8988T (cell line): Measurements from ENCODE around the gene SUCLA2.
"Not testable (repeated sequence)": the region's sequence is repeated elsewhere in the genome, so short reads cannot be mapped to it uniquely, and the experiment has no call there.

Experiments used
- DNase-seq: peaks from one replicate; pipeline ENCODE4 v3.0.0; 2011

The SUCLA2 gene

GRCh38 chr13:48001114-48001881, at the start of gene SUCLA2:
TSS of gene SUCLA2 (minus strand) at chr13:48001273. CDS start at chr13:48001269, 4 bp downstream.
- peak; percentile 92 for DNase-seq

GRCh38 chr13:48050550-48050949, 49.5 kb upstream of the SUCLA2 start:
- no peak for DNase-seq

GRCh38 chr13:48043789-48044503, 42.9 kb upstream of the SUCLA2 start:
- no peak for DNase-seq

GRCh38 chr13:48042894-48043293, 41.8 kb upstream of the SUCLA2 start:
- no peak for DNase-seq

- DNase-seq: no peak
Measured at GRCh38 chr13:48040896-48041295, 39.8 kb upstream of the SUCLA2 start.

- no peak for DNase-seq
Measured at GRCh38 chr13:48040049-48040448, 39.0 kb upstream of the SUCLA2 start.

- no peak for DNase-seq
Measured at GRCh38 chr13:48038761-48039160, 37.7 kb upstream of the SUCLA2 start.

- DNase-seq: peak; percentile 84
Measured at GRCh38 chr13:48037346-48038173, 36.5 kb upstream of the SUCLA2 start, which contains the start of gene NUDT15. TSS of gene NUDT15 (plus strand) at chr13:48037726. CDS start at chr13:48037747, 21 bp downstream.

GRCh38 chr13:48029859-48030258, 28.8 kb upstream of the SUCLA2 start:
- DNase-seq: no peak

- DNase-seq: no peak
Measured at GRCh38 chr13:48028066-48028465, 27.0 kb upstream of the SUCLA2 start.

- no peak for DNase-seq
Measured at GRCh38 chr13:48019796-48020195, 18.7 kb upstream of the SUCLA2 start.

- DNase-seq: no peak
Measured at GRCh38 chr13:48018637-48019036, 17.6 kb upstream of the SUCLA2 start.

GRCh38 chr13:48014359-48014758, 13.3 kb upstream of the SUCLA2 start:
- DNase-seq: no peak

- no peak for DNase-seq
Measured at GRCh38 chr13:48012668-48013067, 11.6 kb upstream of the SUCLA2 start.

- DNase-seq: no peak
Measured at GRCh38 chr13:48010698-48011097, 9.6 kb upstream of the SUCLA2 start.

- no peak for DNase-seq
Measured at GRCh38 chr13:48009284-48009683, 8.2 kb upstream of the SUCLA2 start.

GRCh38 chr13:48006396-48006795, 5.3 kb upstream of the SUCLA2 start:
- no peak for DNase-seq

- DNase-seq: no peak
Measured at GRCh38 chr13:48004201-48004600, 3.1 kb upstream of the SUCLA2 start.

GRCh38 chr13:48001999-48002398, 926 bp upstream of the SUCLA2 start:
- DNase-seq: not testable (repeated sequence)

GRCh38 chr13:48000559-48001113, 437 bp downstream of the SUCLA2 start:
- no peak for DNase-seq

GRCh38 chr13:47999973-48000372, 1.1 kb downstream of the SUCLA2 start:
- no peak for DNase-seq

- no peak for DNase-seq
Measured at GRCh38 chr13:47997384-47997783, 3.7 kb downstream of the SUCLA2 start.

- no peak for DNase-seq
Measured at GRCh38 chr13:47991859-47992258, 9.2 kb downstream of the SUCLA2 start.
